ENCODE measurements around the gene PITPNM1. TPM values are rescaled to one million over a fixed set of nuclear protein-coding genes. Genes with fewer than 3 reads are reported as not detected.

The PITPNM1 gene
- total and polyA plus RNA-seq, 2 of the 13 experiments (the other 11 are each of a cell fraction or from before 2014, with no cell fraction given): 8.2 to 8.5 TPM

GRCh38 chr11:67482827-67483798, 22.1 kb downstream of the PITPNM1 start, which contains the start of gene AIP (continued):
- TF ChIP-seq RBM22 (optimal IDR thresholded peaks at IDR 0.05; ENCODE audit: low read length) (no peak), NR0B2 (CRISPR knock-in tag; IDR thresholded peaks at IDR 0.05) (peak; percentile 96), TMF1 (CRISPR knock-in tag; IDR thresholded peaks at IDR 0.05; ENCODE audit: low read depth) (peak; percentile 98), ZNF431 (CRISPR knock-in tag; IDR thresholded peaks at IDR 0.05; ENCODE audit: borderline replicate concordance, low read depth) (peak; percentile 87; the same call in 1 of the 2 replicates), NPAS2 (CRISPR knock-in tag; IDR thresholded peaks at IDR 0.05; ENCODE audit: borderline replicate concordance) (no peak), YEATS2 (CRISPR knock-in tag; IDR thresholded peaks at IDR 0.05; ENCODE audit: borderline replicate concordance) (peak; percentile 98; the same call in 1 of the 2 replicates), POGZ (CRISPR knock-in tag; IDR thresholded peaks at IDR 0.05) (peak; percentile 88), RARA (CRISPR knock-in tag; IDR thresholded peaks at IDR 0.05) (peak; percentile 56; the same call in 1 of the 2 replicates), HDAC1 (CRISPR knock-in tag; IDR thresholded peaks at IDR 0.05) (peak; percentile 84), TEAD2 (CRISPR knock-in tag; IDR thresholded peaks at IDR 0.05) (peak; percentile 90; the same call in 1 of the 2 replicates), ZBTB42 (CRISPR knock-in tag; IDR thresholded peaks at IDR 0.05) (peak; percentile 88; the same call in 1 of the 2 replicates), GPBP1L1 (CRISPR knock-in tag; IDR thresholded peaks at IDR 0.05) (no peak), ZNF124 (CRISPR knock-in tag; IDR thresholded peaks at IDR 0.05) (peak; percentile 88; the same call in 1 of the 2 replicates), SATB2 (CRISPR knock-in tag; IDR thresholded peaks at IDR 0.05) (peak; percentile 95), FOXK2 (IDR thresholded peaks at IDR 0.05) (no peak), HMGXB4 (CRISPR knock-in tag; IDR thresholded peaks at IDR 0.05; ENCODE audit: borderline replicate concordance in 1 of 2, low read depth in 1 of 2) (peak; percentile 76 to 78; a peak in 3 of 4 replicates), SNAPC5 (CRISPR knock-in tag; IDR thresholded peaks at IDR 0.05; ENCODE audit: borderline replicate concordance) (peak; percentile 96), ZNF614 (CRISPR knock-in tag; IDR thresholded peaks at IDR 0.05; ENCODE audit: borderline replicate concordance) (peak; percentile 93; the same call in 1 of the 2 replicates), TAF1 (CRISPR knock-in tag; IDR thresholded peaks at IDR 0.05) (peak; percentile 94), RAD21 (CRISPR knock-in tag; IDR thresholded peaks at IDR 0.05) (no peak), ZNF766 (CRISPR knock-in tag; IDR thresholded peaks at IDR 0.05; ENCODE audit: borderline replicate concordance) (peak; percentile 98), DNMT1 (CRISPR knock-in tag; IDR thresholded peaks at IDR 0.05) (0 out of 2 replicates have a peak, but pooled peaks have one; percentile 74), ZNF292 (CRISPR knock-in tag; IDR thresholded peaks at IDR 0.05; ENCODE audit: borderline replicate concordance, low read depth) (no peak), ZNF513 (CRISPR knock-in tag; conservative IDR thresholded peaks at IDR 0.05) (no peak)

All from HepG2 (cell line).